HFF-Myc (cell line): Measurements from ENCODE around the gene ZNF385B.
"Not testable (repeated sequence)": the region's sequence is repeated elsewhere in the genome, so short reads cannot be mapped to it uniquely, and the experiment has no call there.

ENCODE experiments used
- DNase-seq: peaks from one replicate; pipeline ENCODE4 v3.0.0-alpha.2; 2011; ENCODE audit warnings: low read depth; ENCODE audit errors: extremely low read depth
- H3K4me3 ChIP-seq: replicated peaks from 2 replicates; pipeline ENCODE4 v1.5.1; 2011; ENCODE audit warnings: low read depth, mild to moderate bottlenecking, control low read depth, low read length
- TF ChIP-seq, protein P1 (sequence below): IDR thresholded peaks from 2 replicates; pipeline ENCODE4 v1.5.1; 2012; ENCODE audit warnings: mild to moderate bottlenecking, low read depth, low read length, control low read depth; ENCODE audit errors: missing control alignments

Gene ZNF385B

DNA sequence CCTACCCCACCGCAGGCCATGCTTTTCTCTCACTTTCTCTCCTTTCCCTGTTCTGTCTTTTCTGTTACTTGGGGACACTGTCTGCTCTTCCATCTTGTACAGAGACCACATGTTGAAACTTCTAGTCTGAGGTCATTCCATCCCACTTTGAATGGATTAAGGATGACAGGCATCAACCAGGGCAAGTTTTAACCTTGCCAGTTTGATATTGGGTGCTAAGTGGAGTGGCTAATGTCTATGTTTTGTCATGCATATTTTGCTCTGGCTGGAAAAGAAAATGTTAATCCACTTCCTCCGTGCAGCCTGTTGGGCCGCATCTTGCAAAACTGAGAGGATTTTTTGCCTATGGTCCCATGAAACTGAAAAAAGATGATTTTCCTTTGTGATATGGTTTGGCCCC lies 391.3 kb downstream of the ZNF385B start:
- DNase-seq = no peak
- TF ChIP-seq, protein P1, sequence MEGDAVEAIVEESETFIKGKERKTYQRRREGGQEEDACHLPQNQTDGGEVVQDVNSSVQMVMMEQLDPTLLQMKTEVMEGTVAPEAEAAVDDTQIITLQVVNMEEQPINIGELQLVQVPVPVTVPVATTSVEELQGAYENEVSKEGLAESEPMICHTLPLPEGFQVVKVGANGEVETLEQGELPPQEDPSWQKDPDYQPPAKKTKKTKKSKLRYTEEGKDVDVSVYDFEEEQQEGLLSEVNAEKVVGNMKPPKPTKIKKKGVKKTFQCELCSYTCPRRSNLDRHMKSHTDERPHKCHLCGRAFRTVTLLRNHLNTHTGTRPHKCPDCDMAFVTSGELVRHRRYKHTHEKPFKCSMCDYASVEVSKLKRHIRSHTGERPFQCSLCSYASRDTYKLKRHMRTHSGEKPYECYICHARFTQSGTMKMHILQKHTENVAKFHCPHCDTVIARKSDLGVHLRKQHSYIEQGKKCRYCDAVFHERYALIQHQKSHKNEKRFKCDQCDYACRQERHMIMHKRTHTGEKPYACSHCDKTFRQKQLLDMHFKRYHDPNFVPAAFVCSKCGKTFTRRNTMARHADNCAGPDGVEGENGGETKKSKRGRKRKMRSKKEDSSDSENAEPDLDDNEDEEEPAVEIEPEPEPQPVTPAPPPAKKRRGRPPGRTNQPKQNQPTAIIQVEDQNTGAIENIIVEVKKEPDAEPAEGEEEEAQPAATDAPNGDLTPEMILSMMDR = no peak
- no peak overlapping the region for H3K4me3 ChIP-seq

DNA sequence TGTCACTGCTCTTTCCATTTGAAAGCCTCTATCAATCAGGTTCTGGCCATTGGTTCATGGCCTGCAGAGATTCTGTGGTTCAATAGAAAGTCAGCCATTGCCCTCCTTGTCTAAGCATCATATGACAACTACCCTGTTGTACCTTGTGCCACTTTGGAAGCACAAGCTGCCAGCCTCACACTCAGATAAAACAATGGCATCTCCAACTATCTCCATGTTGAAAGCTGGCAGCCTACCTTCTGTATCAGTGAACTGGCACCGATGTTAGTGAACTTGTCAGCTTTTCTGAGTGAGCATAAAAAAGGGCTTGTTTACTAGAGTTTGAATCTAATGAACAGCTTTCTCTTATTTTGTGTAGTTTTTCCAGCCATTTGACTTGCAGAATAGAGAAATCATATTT lies 393.5 kb downstream of the ZNF385B start:
- no peak overlapping the region for H3K4me3 ChIP-seq
- TF ChIP-seq, protein P1 = no peak
- DNase-seq = no peak

DNA sequence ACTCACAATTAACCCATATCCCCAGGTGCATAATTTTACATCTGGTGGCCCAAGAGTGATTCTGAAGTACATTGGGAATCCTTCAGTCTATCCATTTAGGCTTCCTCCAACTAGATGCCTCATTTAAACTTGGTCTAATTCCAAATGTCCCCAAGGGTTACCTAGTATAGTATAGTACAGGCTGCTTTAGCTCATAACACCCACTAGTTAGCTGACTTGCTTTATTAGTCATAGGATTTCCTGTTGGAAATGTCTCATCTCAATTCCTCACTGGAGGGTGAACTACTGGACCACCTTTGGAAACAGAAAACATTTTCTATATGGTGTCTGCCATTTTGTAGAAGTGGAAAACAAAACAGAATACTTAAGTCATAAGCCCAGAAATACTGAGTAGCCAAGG lies 394.3 kb downstream of the ZNF385B start:
- TF ChIP-seq, protein P1 = no peak
- no peak overlapping the region for H3K4me3 ChIP-seq
- no peak for DNase-seq

DNA sequence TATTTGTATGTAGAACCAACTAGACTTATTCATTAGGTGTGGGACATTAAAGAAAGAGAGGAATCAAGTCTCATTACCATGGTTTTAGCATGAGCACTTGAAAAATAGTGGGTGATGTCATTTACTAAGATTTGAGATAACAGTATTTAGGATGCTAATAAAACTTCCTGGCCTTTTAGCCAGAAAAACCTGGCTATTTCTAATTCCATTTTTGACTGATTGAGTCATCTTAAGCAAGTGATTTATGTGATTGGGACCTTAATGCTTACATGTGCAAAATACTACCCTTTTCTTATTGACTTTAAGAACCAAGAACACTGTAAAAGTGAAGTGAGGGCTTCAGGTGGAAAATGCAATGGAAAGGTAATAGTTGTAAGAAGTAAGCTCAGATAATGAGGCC lies 400.0 kb downstream of the ZNF385B start:
- TF ChIP-seq, protein P1 = no peak
- no peak for DNase-seq
- no peak overlapping the region for H3K4me3 ChIP-seq

DNA sequence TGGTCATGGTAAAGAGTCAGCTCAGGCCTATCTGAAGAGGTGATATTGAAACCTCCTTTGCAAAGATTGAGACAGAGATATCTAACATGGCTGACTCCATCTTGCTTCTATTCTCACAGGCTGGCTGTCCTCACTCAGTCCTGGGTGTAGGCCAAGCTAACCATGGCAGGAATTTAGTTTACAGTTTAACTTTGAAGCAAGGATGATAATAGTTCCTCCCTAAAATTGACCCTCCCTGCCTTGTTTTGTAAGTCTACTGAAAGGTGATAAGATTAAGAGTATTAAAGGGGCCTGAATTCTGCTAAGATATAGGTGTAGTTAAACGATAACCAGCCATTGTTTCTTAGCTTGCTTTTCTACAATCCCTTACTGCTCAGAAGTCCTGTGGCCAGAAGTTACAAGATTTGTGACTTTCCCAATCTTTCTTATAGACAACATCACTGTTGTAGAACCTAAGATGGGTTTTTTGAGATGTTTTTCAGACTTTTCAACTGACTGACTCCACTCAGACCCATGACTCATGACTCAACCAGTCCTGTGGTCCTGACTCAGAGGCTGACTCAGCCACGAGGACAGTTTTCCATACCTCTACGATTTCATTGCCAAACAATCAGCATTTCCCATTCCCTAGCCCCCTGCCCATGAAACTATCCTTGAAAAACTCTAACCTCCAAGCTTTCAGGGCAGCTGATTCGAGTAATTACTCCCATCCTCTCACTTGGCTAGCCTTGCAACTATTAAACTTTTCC lies 401.1 kb downstream of the ZNF385B start:
- H3K4me3 ChIP-seq = no peak overlapping the region
- peak; percentile 61 for DNase-seq
- TF ChIP-seq, protein P1 = no peak

DNA sequence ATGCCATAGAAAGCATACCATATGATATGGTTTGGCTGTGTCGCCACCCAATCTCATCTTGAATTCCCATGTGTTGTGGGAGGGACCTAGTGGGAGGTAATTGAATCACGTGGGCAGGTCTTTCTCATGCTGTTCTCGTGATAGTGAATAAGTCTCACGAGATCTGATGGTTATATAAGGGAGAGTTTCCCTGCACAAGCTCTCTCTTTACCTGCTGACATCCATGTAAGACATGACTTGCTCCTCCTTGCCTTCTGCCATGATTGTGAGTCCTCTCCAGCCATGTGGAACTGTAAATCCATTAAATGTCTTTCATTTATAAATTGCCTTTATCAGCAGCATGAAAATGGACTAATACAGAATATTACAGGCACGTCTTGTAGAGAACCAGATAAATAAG lies 403.3 kb downstream of the ZNF385B start:
- not testable (repeated sequence) for H3K4me3 ChIP-seq, DNase-seq

DNA sequence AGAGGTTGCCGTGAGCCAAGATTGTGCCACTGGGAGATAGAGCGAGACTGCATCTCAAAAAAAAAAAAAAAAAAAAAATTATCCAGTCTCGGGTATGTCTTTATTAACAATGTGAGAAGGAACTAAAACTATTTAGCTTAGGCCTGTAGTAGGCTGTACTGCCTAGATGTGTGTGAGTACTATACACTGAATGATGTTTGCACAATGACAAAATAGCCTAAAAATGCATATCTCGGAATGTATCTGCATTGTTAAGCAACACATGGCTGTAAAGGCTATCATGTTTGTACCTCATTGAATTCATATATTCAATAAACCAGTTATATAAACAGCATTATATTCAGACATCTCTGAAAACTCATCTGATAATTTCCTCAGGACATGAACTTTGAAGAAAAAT lies 405.6 kb downstream of the ZNF385B start:
- TF ChIP-seq, protein P1 = no peak
- DNase-seq = no peak
- H3K4me3 ChIP-seq = no peak overlapping the region
